Central memory CD4-positive, alpha-beta T cell (primary cell): ENCODE measurements around the gene CAPN5.
A peak's percentile ranks its signal among the peaks of the same experiment; 100 is the strongest.

Experiments
- DNase-seq: peaks from one replicate; pipeline ENCODE4 v3.0.0; 2022

The CAPN5 gene

DNA sequence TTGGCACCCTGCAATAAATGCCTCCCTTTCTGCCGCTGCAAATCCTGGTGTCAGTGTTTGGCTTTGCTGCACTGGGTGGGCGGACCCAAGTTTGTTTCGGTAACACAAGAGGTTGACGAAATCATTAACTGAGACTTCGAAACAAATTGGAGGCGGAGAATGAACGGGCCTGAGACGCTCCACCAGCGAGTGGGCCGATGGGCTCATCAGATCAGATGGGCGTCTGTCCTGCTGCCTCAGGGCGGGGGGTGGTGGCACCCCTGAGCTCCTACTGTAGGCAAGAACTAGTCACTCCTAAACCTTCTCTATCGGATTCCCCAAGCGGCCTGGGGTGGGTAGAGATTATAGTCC lies 918 bp upstream of the CAPN5 start:
- DNase-seq = no peak

DNA sequence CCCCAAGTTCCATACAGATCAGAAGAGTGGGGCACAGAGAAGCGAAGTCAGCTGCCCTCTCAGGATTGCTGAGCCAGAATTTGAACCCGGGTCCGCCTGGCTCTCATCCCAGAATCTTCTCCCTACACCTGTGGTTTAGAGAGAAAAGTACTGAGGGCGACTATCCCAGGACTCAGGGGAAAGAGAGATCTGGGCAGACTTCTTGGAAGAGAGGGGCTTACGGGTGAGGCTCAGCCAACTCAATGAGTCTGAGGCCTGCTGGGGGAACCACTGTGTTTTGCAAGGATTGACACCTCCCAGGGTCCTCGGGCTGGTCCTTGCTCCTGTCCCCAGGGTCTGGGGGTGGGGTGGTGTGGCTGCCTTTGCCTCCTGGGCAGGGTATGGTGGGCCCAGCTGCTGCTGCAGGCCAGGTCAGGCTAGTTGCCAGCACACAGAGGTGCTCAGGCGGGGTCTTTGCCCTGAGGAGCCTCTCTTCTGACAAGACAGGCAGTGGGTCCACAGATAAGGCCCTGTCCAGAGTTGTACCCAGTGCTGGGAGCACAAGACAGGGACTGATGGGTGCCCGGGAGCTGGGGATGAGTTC lies 1.2 kb downstream of the CAPN5 start:
- no peak for DNase-seq

GRCh38 chr11:77068457-77069335 lies 1.9 kb downstream of the CAPN5 start:
- no peak for DNase-seq

DNA sequence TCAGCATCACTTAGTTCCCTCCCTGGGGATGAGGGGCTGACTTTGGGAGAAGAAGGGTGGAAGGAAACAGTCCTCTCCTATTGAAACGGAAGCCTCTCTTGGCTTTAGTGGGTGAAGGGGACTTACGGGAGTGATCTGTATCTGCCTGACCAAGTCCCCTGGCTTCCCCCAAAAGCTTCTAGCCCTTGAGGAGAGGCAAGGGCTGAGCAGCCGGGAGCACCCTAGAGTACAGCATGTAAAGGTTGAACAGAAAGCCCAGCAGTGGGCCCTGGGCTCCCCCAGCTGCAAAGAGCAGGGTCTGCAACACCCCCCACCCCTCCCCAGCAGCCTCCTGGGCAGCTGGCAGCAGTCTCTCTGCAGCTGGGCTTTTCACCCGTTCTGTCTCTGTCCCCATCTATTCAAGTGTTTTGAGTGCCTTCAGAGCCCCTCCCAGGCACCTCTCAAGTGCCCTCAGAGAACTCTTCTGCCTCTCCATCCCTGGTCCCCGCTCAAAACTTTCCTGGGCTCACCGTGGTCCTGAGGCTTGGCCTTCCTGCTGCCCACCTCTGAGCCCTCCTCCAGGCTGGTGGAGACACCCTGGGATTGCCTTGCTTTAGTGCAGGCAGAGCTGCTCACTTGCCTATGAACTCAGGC lies 2.7 kb downstream of the CAPN5 start:
- no peak for DNase-seq

GRCh38 chr11:77069969-77070582 lies 3.3 kb downstream of the CAPN5 start:
- DNase-seq = no peak

DNA sequence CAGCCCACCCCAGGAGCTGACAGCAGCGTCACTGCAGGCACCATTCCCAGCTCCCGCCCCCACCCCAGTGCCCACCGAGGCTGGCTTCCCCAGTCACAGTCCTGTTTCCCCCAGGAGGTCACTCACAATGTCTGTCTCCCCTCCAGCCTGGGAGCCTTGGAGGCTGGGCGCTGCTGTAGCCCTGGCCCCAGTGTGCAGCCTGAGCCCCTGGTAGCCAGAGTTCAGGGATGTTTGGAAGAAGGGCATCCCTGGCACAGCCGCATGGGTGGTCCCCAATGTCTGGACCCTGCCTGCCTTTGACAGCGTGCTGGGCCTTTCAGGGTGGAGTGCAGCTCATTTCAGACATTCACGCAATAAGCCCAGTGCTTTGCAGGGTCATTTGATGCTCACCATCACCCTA lies 4.3 kb downstream of the CAPN5 start:
- no peak for DNase-seq

GRCh38 chr11:77071671-77072605 lies 5.2 kb downstream of the CAPN5 start:
- DNase-seq = no peak

- DNase-seq = no peak
Observed at GRCh38 chr11:77072851-77073327, 6.1 kb downstream of the CAPN5 start.

GRCh38 chr11:77073328-77074001 lies 6.7 kb downstream of the CAPN5 start:
- DNase-seq = no peak

DNA sequence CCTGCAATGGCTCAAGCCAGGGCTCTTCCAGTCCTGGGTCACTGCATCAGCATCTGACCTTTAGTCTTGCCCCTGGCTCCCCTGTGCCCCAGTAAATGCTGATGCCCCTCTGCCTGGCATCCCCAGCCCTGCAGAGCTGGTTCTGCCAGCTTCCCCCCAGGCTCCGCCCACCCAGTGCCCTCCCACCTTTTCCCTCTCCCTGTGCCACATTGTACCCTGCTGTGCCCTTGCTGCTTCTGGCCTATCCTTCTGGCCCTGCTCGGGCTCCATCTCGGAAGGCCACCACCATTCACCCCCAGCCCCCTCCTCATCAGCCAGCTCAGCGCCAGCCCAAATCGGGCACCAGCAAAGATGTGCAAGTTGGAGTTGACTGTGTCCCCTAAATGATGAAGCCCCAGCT lies 7.4 kb downstream of the CAPN5 start:
- no peak for DNase-seq

DNA sequence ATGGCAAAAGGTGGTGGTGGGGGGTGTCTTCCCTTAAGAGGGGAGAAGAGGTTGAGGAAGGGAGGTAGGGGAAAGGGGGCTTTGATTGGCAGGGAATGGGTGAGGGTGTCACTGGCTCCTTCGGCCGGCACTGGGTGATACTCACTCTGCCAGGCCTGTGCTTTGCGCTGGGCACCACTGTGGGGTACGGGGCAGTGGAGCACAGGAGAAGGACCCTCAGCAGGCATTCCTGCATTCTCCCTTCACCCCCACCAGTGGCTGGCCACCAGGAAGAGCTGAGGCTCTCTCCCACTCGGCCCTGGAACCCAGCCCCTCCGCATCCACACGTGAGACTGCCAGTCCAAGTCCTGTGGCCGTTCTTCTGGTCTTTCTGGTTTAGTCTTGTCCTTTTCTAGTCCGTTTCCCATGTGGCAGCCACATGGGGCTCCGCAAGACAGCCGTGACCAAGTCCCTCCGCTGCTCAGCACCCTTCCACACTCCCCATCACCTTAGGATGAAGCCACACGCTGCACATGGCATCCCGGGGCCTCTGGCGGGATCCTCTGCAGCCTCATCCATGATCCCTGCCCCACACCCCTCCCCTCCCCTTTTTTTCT lies 8.0 kb downstream of the CAPN5 start:
- DNase-seq = no peak

- no peak for DNase-seq
Observed at GRCh38 chr11:77075425-77075905, 8.7 kb downstream of the CAPN5 start.

- no peak for DNase-seq
Observed at GRCh38 chr11:77079666-77080065, 12.9 kb downstream of the CAPN5 start.

DNA sequence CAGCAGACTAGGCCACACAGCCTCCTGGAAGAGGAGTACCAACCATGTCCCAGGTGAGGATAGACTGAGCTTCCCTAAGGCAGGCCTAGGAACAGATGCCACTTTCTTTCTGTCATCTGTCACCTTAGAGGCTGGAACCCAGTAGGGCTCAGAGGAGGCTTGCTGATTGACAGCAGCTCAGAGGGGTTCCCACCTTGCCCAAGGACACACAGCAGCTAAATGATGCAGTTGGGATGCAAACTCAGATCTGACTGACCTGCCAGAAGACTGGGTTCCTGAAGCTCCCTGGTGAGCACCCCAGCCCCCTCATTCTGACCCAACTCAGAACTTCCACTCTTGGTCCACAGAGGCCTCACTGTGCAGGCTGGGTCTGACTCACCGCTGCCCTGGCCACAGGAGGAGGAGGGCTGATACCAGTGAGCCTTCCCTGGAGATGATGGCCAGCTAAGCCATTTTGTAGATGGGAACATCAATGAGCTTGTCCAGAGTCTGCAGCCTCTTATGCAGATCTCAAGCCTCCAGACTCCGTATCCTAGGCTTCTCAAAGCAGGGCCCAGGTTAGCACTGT lies 14.0 kb downstream of the CAPN5 start:
- DNase-seq = no peak

DNA sequence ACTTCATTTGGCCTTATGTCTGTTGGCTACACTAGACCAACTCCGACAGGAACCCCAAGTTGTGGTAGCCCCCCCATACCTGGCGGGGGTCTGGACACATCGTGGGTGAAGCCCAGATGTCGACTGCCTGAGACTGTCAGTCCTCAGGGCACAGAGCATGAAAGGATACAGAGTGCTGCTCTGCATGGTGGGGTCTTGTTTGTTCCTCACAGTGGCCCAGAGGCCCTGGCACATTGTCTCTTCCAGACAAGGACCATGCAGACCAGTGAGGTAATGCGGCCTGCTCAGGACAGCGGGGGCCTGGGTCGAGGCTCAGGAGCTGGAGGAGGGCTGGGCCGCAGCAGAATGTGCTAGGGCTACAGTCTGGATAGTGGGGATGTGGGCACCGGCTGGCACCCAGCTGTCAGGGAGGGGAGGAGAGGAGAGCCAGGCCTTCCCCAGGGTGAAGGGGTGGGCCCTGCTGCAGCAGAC lies 14.6 kb downstream of the CAPN5 start:
- DNase-seq = no peak

- DNase-seq = no peak
Observed at GRCh38 chr11:77081976-77082836, 15.4 kb downstream of the CAPN5 start.

GRCh38 chr11:77082838-77083565 lies 16.2 kb downstream of the CAPN5 start:
- DNase-seq = peak; percentile 40

GRCh38 chr11:77083566-77084245 lies 16.9 kb downstream of the CAPN5 start:
- DNase-seq = no peak
